GM21367 (cell line): ENCODE data around the gene SFTPA2.
A peak's percentile ranks its signal among the peaks of the same experiment; 100 is the strongest.
"Not testable (repeated sequence)": the region's sequence is repeated elsewhere in the genome, so short reads cannot be mapped to it uniquely, and the experiment has no call there.

Experiments used
- ATAC-seq: cut with Tn5 transposase; IDR thresholded peaks from one replicate; pipeline ENCODE4 v1.9.1; 2021; ENCODE audit not compliant: unreplicated experiment

Gene SFTPA2

GRCh38 chr10:79560160-79560709 lies at the start of gene SFTPA2:
Gene SFTPA2 (minus strand): TSS chr10:79560407. CDS start chr10:79559483, 924 bp downstream.
- no peak for ATAC-seq

DNA sequence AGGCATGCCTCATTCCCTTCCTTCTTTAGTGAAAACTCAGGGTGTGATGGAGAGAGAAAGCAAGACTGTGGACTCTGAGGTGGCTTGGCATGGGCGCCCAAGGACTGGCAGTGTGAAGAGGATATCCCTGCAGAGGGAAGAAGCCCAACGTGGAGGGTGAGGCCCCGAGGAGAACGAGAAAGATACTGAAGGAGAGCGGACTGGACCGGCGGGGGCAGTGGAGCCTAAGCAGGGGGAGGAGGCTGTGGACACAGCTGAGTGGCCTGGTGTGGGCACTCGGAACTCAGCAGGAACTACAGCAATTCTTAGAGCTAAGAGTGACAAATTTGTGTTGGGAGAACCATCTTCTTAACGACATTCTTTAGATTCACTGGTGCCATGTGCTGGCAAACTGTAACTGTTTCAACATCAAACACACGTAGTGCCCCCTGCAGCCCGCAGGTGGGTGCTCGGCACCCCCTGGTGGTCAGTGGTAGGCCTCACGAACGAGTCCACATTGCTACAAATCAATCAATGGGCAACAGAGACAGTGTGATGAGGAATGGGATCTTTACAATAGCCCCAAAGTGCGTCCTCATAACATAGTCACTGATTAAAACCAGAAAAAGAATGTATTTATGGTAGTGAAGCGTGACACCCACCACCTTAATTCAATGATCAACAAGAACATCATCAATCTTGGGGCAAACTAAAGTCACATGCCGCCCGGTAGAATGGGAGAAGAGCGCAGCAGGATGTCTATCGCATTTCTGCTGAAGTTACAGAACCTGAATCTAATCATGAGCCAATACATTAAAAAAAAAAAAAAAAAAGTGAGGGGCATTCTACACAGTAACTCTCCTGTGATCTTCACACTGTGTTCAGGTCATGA lies 48.5 kb upstream of the SFTPA2 start:
- no peak for ATAC-seq

- ATAC-seq: no peak
Measured at GRCh38 chr10:79605308-79605707, 45.1 kb upstream of the SFTPA2 start.

DNA sequence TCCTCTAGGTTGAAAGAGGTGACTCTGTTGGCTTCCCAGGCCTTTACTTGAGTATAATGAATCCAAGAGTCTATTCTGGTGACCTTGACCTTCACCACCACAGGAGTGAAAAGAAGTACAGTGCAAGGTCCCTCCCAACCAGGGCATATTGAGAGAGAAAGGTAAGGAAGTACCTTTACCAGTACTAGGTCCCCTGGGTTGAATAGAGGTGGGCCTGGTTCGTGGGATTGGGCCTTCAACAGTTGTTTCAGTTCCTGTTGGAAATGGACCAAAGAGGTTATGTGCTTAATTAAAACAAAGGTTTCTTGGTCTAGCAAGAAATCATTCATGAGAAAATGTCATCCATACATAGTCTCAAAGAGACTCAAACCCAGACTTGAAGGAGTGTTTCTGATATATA lies 44.1 kb upstream of the SFTPA2 start:
- no peak for ATAC-seq

DNA sequence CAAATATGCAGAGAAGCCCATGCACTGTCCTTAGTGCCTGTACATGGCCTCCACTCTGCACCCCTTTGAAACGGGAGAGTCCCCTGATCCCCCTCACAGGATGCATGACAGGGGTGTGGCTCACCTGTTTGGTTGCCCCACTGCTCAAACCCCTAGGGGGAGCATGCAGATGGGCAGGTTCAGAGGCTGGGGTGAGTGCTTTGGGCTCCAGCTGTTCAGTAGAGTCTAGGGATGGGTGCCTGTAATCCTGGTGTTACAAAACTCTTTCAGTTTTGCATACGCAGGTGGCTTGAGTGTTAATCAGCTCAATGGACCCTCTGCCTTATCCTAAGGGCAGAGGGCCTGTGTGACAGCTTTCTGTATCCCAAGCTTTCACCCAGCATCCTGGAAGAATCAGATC lies 42.7 kb upstream of the SFTPA2 start:
- ATAC-seq: no peak

GRCh38 chr10:79601939-79602338 lies 41.7 kb upstream of the SFTPA2 start:
- no peak for ATAC-seq

GRCh38 chr10:79599644-79600043 lies 39.4 kb upstream of the SFTPA2 start:
- not testable (repeated sequence) for ATAC-seq

- ATAC-seq: no peak
Measured at GRCh38 chr10:79595510-79595909, 35.3 kb upstream of the SFTPA2 start.

- not testable (repeated sequence) for ATAC-seq
Measured at GRCh38 chr10:79594565-79594964, 34.4 kb upstream of the SFTPA2 start.

DNA sequence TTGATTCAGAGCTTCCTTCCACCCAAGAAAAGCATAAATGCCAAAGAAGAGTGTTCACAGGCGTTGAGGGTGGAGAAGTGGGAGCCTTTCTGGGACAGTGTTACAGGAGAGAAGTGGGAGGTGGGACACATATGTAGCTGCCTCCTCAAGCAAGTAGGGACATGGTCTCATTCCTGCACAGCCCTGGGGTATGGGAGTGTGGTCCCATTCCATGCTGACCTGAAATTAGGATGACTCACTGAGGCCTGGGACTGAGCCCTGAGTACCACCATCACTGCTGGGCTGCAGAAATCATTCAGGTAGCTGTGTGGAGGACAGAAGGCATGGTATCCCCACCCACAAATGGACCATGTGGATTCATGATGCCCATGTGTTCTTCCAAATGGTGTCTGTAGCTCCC lies 33.2 kb upstream of the SFTPA2 start:
- no peak for ATAC-seq

DNA sequence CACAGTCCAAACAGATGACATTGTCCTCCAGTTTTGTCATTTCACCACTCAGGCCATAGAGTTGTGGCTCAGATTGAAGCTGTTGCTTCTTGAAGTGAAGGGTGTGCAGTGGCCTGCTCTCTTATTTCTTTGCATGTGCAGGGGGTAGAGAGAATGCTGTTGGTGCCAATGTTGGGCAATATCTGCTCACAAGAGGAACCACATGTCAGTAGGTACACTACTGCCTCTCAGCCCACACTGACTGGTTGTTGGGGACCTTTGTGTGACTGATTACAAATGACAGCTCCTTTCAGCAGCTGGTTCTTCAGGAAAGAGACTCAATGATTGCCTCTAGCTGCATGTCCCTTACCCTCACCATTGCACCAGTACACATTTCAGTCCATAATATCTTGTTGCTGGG lies 28.6 kb upstream of the SFTPA2 start:
- ATAC-seq: no peak

- ATAC-seq: no peak
Measured at GRCh38 chr10:79586933-79587332, 26.7 kb upstream of the SFTPA2 start.

- ATAC-seq: no peak
Measured at GRCh38 chr10:79585870-79586527, 25.8 kb upstream of the SFTPA2 start.

DNA sequence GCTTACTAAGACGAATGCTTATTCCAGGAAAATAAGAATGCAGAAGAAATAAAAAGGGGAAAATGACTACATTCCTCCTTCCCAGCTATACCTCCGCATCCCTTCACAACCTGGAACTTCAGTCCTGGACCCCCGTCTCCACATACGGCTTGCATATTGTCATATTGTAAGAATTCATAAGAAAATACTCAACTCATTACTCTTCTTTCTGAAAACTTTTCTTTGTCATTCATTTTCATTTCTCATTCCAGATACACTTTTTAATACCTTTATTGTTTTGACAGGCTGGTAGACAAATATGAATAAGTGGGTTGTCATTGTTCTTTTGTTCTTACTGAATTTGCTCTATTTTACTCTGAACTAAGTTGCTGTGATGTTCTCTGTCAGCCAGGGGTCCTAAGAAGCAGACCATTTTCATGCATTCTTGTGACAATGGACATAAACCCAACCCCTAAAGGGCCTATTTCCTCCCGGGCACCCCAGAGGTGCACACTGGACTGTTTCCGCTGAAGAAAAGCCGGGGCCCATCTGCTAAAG lies 23.3 kb upstream of the SFTPA2 start:
- ATAC-seq: no peak

- not testable (repeated sequence) for ATAC-seq
Measured at GRCh38 chr10:79582954-79583353, 22.7 kb upstream of the SFTPA2 start.

DNA sequence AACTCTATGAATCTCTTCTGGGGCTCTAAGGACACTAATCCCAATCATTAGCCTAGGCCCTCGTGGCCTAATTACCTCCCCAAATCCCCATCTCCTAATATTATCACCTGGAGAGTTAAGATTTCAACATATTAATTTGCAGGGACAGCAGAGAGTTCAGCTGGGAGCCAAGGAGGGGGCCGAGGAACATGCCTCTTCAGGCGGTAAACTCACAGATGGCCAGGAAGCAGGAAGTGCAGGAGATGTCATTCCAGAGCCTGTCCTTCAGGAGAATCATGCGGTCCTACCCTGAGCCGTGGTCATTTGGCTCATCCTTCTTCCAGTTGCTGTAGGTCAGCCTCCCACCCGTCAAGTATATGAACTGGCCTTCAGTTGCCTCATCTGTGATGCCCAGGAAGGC lies 21.9 kb upstream of the SFTPA2 start:
- ATAC-seq: no peak

DNA sequence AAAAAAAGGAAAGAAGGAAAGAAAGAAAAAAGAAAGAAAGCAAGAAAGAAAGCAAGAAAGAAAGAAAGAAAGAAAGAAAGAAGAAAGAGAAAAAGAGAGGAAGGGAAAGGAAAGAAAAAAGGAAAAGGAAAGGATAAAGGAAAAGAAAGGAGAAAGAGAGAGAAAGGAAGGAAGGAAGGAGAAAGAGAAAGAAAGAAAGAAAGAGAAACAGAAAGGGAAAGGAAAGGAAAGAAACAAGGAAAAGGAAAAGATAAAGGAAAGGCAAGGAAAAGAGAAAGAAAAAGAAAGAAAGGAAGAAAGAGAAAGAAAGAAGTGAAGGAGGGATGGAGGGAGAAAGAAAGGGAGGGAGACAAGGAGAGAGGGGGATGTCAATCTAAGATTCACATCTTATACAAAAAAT lies 20.8 kb upstream of the SFTPA2 start:
- no peak for ATAC-seq

GRCh38 chr10:79579361-79579760 lies 19.2 kb upstream of the SFTPA2 start:
- ATAC-seq: no peak

GRCh38 chr10:79570624-79571023 lies 10.4 kb upstream of the SFTPA2 start:
- ATAC-seq: not testable (repeated sequence)

GRCh38 chr10:79563426-79563825 lies 3.2 kb upstream of the SFTPA2 start:
- ATAC-seq: no peak

DNA sequence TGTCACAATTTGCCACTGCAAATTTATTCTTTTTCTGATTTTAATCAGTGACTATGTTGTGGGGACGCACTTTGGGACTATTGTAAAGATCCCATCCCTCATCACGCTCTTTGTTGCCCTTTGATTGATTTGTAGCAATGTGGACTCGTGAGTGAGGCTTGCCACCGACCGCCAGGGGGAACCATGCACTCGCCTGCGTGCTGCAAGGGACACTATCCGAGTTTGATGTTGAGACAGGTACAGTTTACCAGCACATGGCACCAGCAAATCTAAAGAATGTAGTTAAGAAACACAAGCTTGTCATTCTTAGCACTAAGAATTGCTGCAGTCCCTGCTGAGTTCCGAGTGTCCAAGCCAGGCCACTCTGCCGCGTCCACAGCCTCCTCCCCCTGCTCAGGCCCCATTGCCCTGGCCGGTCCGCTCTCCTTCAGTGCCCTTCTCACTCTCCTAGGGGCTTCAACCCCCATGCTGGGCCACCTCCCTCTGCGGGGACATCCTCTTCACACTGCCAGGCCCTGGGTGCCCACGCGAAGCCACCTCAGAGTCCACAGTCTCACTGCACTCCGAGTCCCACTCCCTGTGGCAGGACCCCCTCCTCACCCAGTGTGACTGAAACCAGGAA lies 2.0 kb upstream of the SFTPA2 start:
- peak; percentile 69 for ATAC-seq
